ENCODE measurements around the gene TTLL5. TPM values are rescaled to one million over a fixed set of nuclear protein-coding genes. Genes with fewer than 3 reads are reported as not detected.
"Not testable (repeated sequence)": the region's sequence is repeated elsewhere in the genome, so short reads cannot be mapped to it uniquely, and the experiment has no call there.

The TTLL5 gene
- polyA plus RNA-seq, 3 donors: 4.2 to 7.2 (median 4.7) TPM

DNA sequence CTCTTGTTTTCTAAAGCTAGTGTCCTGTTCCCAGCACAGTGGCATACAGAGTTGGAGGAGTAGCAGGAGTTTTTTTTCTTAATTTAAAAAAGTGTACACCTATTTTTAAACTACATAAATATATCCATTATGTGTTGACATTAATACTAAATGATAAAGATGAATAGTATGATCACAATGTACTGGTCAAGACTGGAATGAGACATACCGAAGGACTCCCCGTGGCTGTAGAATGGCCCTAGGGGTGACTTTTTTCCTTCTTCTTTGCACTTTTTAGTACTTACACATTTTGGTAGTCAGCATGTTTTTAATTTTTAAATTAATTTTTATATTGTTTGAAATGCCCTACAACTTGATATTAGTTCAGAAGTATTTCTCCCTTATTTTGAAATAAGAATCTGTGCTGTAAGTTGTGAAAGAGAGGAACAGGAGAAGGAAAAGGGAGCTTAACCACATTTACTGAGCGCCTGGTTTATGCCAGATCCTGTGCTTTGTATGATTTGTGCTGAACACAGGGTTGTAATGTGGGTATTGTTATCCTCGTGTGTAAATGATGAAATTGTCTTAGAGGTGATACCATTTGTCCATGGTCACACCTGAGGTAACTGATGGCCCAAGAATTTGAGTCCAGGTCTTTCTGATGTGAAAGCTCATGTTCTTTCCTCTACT, 184.2 kb downstream of the TTLL5 start:
- Histone ChIP-seq H3K4me2 (replicated peaks; ENCODE audit: extremely low read depth, low read length, poor library complexity, severe bottlenecking) (no peak overlapping the region), H3K79me2 (ENCODE audit: insufficient read depth, low read length) (no peaks in the 10 kb centered on the region), H3K9me3 (replicated peaks in 1 of 2; ENCODE audit: control insufficient read depth in 1 of 2, insufficient read depth in 1 of 2, low read length in 2 of 2) (no peaks in the 10 kb centered on the region), H2AFZ (ENCODE audit: insufficient read depth, low read depth, low read length, poor library complexity, severe bottlenecking) (no peak overlapping the region), H3K36me3 (replicated peaks in 1 of 2; ENCODE audit: control insufficient read depth in 1 of 2, insufficient read depth in 2 of 2, low read length in 2 of 2) (no peaks in the 10 kb centered on the region), H3K4me1 (ENCODE audit: control insufficient read depth in 1 of 2, insufficient read depth in 2 of 2, low read length in 2 of 2) (no peaks in the 10 kb centered on the region), H3K9ac (ENCODE audit: insufficient read depth, low read length, poor library complexity, severe bottlenecking) (no peak overlapping the region), H4K20me1 (ENCODE audit: insufficient read depth, low read length) (no peaks in the 10 kb centered on the region), H3K27ac (ENCODE audit: low read depth in 1 of 2, low read length in 2 of 2) (no peak overlapping the region), H3K27me3 (ENCODE audit: control insufficient read depth in 2 of 2, insufficient read depth in 2 of 2, low read length in 2 of 2) (no peaks in the 10 kb centered on the region), H3K4me3 (replicated peaks in 1 of 3; ENCODE audit: low read depth in 2 of 3, low read length in 3 of 3) (no peak overlapping the region)
- Mint-ChIP-seq H3K4me3 (no peak overlapping the region), H3K4me1 (no peaks in the 10 kb centered on the region), H3K36me3 (peaks cover 10 to 15% of the 10 kb centered on the region in 2 donors), H3K27me3 (ENCODE audit: low read depth in 3 of 3) (no peaks in the 10 kb centered on the region), H3K27ac (no peak overlapping the region), H3K9me3 (no peaks in the 10 kb centered on the region)
- TF ChIP-seq, protein P1, sequence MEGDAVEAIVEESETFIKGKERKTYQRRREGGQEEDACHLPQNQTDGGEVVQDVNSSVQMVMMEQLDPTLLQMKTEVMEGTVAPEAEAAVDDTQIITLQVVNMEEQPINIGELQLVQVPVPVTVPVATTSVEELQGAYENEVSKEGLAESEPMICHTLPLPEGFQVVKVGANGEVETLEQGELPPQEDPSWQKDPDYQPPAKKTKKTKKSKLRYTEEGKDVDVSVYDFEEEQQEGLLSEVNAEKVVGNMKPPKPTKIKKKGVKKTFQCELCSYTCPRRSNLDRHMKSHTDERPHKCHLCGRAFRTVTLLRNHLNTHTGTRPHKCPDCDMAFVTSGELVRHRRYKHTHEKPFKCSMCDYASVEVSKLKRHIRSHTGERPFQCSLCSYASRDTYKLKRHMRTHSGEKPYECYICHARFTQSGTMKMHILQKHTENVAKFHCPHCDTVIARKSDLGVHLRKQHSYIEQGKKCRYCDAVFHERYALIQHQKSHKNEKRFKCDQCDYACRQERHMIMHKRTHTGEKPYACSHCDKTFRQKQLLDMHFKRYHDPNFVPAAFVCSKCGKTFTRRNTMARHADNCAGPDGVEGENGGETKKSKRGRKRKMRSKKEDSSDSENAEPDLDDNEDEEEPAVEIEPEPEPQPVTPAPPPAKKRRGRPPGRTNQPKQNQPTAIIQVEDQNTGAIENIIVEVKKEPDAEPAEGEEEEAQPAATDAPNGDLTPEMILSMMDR (IDR thresholded peaks at IDR 0.05): no peak
- no peak for DNase-seq
- intact Hi-C loops (cut with micrococcal nuclease): no loop called here
- WGBS (ENCODE audit: insufficient coverage): no CpG with 5 or more reads among the region's 4 CpGs

DNA sequence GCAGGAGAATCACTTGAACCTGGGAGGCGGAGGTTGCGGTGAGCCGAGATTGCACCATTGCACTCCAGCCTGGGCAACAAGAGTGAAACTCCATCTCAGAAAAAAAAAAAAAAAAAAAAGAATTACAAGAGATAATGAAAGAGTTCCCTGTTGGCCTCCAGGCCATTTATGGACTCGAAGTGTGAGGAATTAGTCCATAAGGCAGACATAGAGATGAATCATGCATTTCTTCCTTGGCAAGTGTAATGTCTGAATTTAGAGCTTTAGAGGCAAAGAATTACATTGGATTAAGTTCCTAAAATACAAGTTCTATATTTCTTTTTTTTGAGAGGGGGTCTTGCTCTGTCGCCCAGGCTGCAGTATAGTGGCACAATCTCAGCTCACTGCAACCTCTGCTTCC, 185.6 kb downstream of the TTLL5 start:
- H3K4me2 ChIP-seq (replicated peaks; ENCODE audit: extremely low read depth, low read length, poor library complexity, severe bottlenecking); intact Hi-C loops (cut with micrococcal nuclease); H3K9me3 Mint-ChIP-seq; H3K4me1 Mint-ChIP-seq; H4K20me1 ChIP-seq (ENCODE audit: insufficient read depth, low read length); H3K4me3 Mint-ChIP-seq; H3K9me3 ChIP-seq (replicated peaks in 1 of 2; ENCODE audit: control insufficient read depth in 1 of 2, insufficient read depth in 1 of 2, low read length in 2 of 2); H3K27me3 ChIP-seq (ENCODE audit: control insufficient read depth in 2 of 2, insufficient read depth in 2 of 2, low read length in 2 of 2); H3K36me3 ChIP-seq (replicated peaks in 1 of 2; ENCODE audit: control insufficient read depth in 1 of 2, insufficient read depth in 2 of 2, low read length in 2 of 2); H3K27me3 Mint-ChIP-seq (ENCODE audit: low read depth in 3 of 3); H3K4me1 ChIP-seq (ENCODE audit: control insufficient read depth in 1 of 2, insufficient read depth in 2 of 2, low read length in 2 of 2); H3K27ac ChIP-seq (ENCODE audit: low read depth in 1 of 2, low read length in 2 of 2); H2AFZ ChIP-seq (ENCODE audit: insufficient read depth, low read depth, low read length, poor library complexity, severe bottlenecking); DNase-seq; H3K9ac ChIP-seq (ENCODE audit: insufficient read depth, low read length, poor library complexity, severe bottlenecking); H3K79me2 ChIP-seq (ENCODE audit: insufficient read depth, low read length); H3K4me3 ChIP-seq (replicated peaks in 1 of 3; ENCODE audit: low read depth in 2 of 3, low read length in 3 of 3): not testable (repeated sequence)
- peak overlapping the region in 1 of 7 donors; percentile 5 for H3K27ac Mint-ChIP-seq
- H3K36me3 Mint-ChIP-seq: peaks cover 2 to 13% of the 10 kb centered on the region in 2 donors
- WGBS (ENCODE audit: insufficient coverage): 100% methylated on average over 1 of the region's 5 CpGs

All from CD14-positive monocyte (primary cell).